ENCODE data around the gene PRMT7. TPM values are rescaled to one million over a fixed set of nuclear protein-coding genes. Genes with fewer than 3 reads are reported as not detected.

PRMT7 gene
- total and polyA plus RNA-seq, 2 of the 8 experiments (the other 6 are each of a cell fraction or from before 2014, with no cell fraction given): 48.2 to 49.3 TPM

- FAIRE-seq: no peak
Measured at GRCh38 chr16:68324780-68325357, 14.1 kb downstream of the PRMT7 start.

More at GRCh38 chr16:68324780-68325357, 14.1 kb downstream of the PRMT7 start:
- H3K14ac ChIP-seq (ENCODE audit: insufficient read length): no peak overlapping the region
- H3K4ac ChIP-seq (replicated peaks; ENCODE audit: insufficient read length, low read depth, low read length): no peak overlapping the region
- H3K18ac ChIP-seq (ENCODE audit: extremely low read depth, low read length): no peak overlapping the region
- no peak for TF ChIP-seq TAF7 (optimal IDR thresholded peaks at IDR 0.05; ENCODE audit: borderline replicate concordance, low read depth, low read length)
- no peak for TF ChIP-seq CBX8 (IDR thresholded peaks at IDR 0.05; ENCODE audit: borderline replicate concordance, low read depth, low read length)
- no peaks in the 10 kb centered on the region for H3K79me2 ChIP-seq (ENCODE audit: control insufficient read depth in 1 of 2, insufficient read depth in 2 of 2, low read length in 2 of 2)
- H2BK5ac ChIP-seq (ENCODE audit: low read depth, low read length): no peak overlapping the region
- no peak overlapping the region for H3K4me3 ChIP-seq (ENCODE audit: extremely low read depth in 1 of 4, insufficient read depth in 2 of 4, low read depth in 3 of 4, low read length in 4 of 4)
- H3K27me3 ChIP-seq (replicated peaks in 1 of 4; ENCODE audit: control insufficient read depth in 3 of 4, extremely low read depth in 1 of 4, insufficient read depth in 3 of 4, low read length in 3 of 4): no peaks in the 10 kb centered on the region
- no peak overlapping the region for H3K4me2 ChIP-seq (ENCODE audit: insufficient read depth in 1 of 2, low read depth in 2 of 2, low read length in 2 of 2)
- no peaks in the 10 kb centered on the region for H3K9me3 ChIP-seq (ENCODE audit: insufficient read depth in 2 of 2, low read depth in 1 of 2, low read length in 1 of 2)
- no peak overlapping the region for H2AFZ ChIP-seq (ENCODE audit: low read length)
- H2BK120ac ChIP-seq (replicated peaks; ENCODE audit: low read depth, low read length): no peak overlapping the region
- H3K4me1 ChIP-seq (replicated peaks in 1 of 4; ENCODE audit: control insufficient read depth in 3 of 4, insufficient read depth in 4 of 4, low read length in 3 of 4): peaks cover 0 to 4% (median 1%) of the 10 kb centered on the region in 4 experiments; a peak in 2 of 7 replicates
- H4K91ac ChIP-seq (replicated peaks; ENCODE audit: insufficient read length, low read length): no peak overlapping the region
- no peak overlapping the region for H3K23ac ChIP-seq (ENCODE audit: insufficient read length)
- CTCF ChIA-PET (ENCODE audit: partially characterized antibody): interaction anchor here (1.6 to 16.2 kb wide), 4 partner anchors 10 to 64 kb away, joined by 3 to 221 read pairs (median 8); partner anchors contain the start of genes PRMT7, SLC7A6 and SLC7A6OS
- H2BK12ac ChIP-seq (ENCODE audit: low read depth, low read length): no peak overlapping the region
- H3K36me3 ChIP-seq (ENCODE audit: control insufficient read depth in 2 of 4, insufficient read depth in 4 of 4, low read length in 3 of 4): peaks cover 2 to 26% (median 8%) of the 10 kb centered on the region in 4 experiments; a peak in 5 of 8 replicates
- no peak overlapping the region for H4K5ac ChIP-seq (ENCODE audit: insufficient read length, low read depth, low read length)
- H3K23me2 ChIP-seq (ENCODE audit: low read depth, low read length): no peaks in the 10 kb centered on the region
- H2BK20ac ChIP-seq (ENCODE audit: low read length): no peak overlapping the region
- DNase-seq (ENCODE audit: low read depth in 1 of 2, low spot score in 2 of 2): no peak
- H3K56ac ChIP-seq (replicated peaks; ENCODE audit: insufficient read length, low read depth, low read length): no peak overlapping the region
- H4K8ac ChIP-seq (ENCODE audit: extremely low read depth, insufficient read depth, low read length): no peak overlapping the region
- no peak overlapping the region for H3K9ac ChIP-seq (replicated peaks in 1 of 4; ENCODE audit: extremely low read depth in 1 of 4, low read depth in 3 of 4, low read length in 3 of 4)
- POLR2A ChIA-PET (ENCODE audit: partially characterized antibody): interaction anchor here (8.7 kb wide), 1 partner anchor 13 kb away, joined by 44 read pairs; the partner anchor contains the start of genes PRMT7 and SLC7A6OS
- H2BK15ac ChIP-seq (ENCODE audit: low read length): no peak overlapping the region
- 92% methylated on average over 8 of the region's 8 CpGs; no CpG with 5 or more reads in 1 of the 2 experiments for WGBS, 2 experiments (ENCODE audit: extremely low coverage in 1 of 2, insufficient coverage in 1 of 2, insufficient read length in 1 of 2, insufficient replicate concordance in 2 of 2, low coverage in 1 of 2, low lambda C conversion rate in 2 of 2, missing lambda C conversion rate in 1 of 2)
- H3K27ac ChIP-seq (ENCODE audit: low read depth, low read length): no peak overlapping the region
- H4K20me1 ChIP-seq (replicated peaks in 1 of 2; ENCODE audit: control insufficient read depth in 1 of 2, insufficient read depth in 2 of 2, low read length in 2 of 2): peaks cover 0 to 6% of the 10 kb centered on the region in 2 experiments
- no peaks in the 10 kb centered on the region for H3K79me1 ChIP-seq (ENCODE audit: low read depth, low read length)
- no peak overlapping the region for H2AK5ac ChIP-seq (ENCODE audit: low read depth, low read length)
